ENCODE data around the gene ADGRV1.

The ADGRV1 gene

GRCh38 chr5:91065496-91065895 lies 506.9 kb downstream of the ADGRV1 start:
- H3K4me1 Mint-ChIP-seq (ENCODE audit: low read depth), result peaks cover 18% of the 10 kb centered on the region
- no peaks in the 10 kb centered on the region for H3K9me3 Mint-ChIP-seq
- H3K27me3 Mint-ChIP-seq, result no peaks in the 10 kb centered on the region
- H3K4me3 Mint-ChIP-seq, result no peak overlapping the region
- no peak overlapping the region for H3K27ac Mint-ChIP-seq
- intact Hi-C loops (cut with micrococcal nuclease), result no loop called here
- no peaks in the 10 kb centered on the region for H3K36me3 Mint-ChIP-seq (ENCODE audit: low read depth)

GRCh38 chr5:91069364-91069763 lies 510.8 kb downstream of the ADGRV1 start:
- Mint-ChIP-seq H3K4me3 (no peak overlapping the region), H3K27ac (no peak overlapping the region), H3K36me3 (ENCODE audit: low read depth) (no peaks in the 10 kb centered on the region), H3K9me3 (no peaks in the 10 kb centered on the region), H3K4me1 (ENCODE audit: low read depth) (peaks cover 12% of the 10 kb centered on the region), H3K27me3 (no peaks in the 10 kb centered on the region)
- intact Hi-C loops (cut with micrococcal nuclease), result no loop called here

GRCh38 chr5:91070761-91071550 lies 512.4 kb downstream of the ADGRV1 start:
- H3K36me3 Mint-ChIP-seq (ENCODE audit: low read depth), result no peaks in the 10 kb centered on the region
- H3K27ac Mint-ChIP-seq, result no peak overlapping the region

GRCh38 chr5:91072881-91073280 lies 514.3 kb downstream of the ADGRV1 start:
- Mint-ChIP-seq H3K4me3 (no peak overlapping the region), H3K36me3 (ENCODE audit: low read depth) (no peaks in the 10 kb centered on the region), H3K9me3 (no peaks in the 10 kb centered on the region), H3K27ac (no peak overlapping the region), H3K4me1 (ENCODE audit: low read depth) (peaks cover 5% of the 10 kb centered on the region), H3K27me3 (no peaks in the 10 kb centered on the region)
- intact Hi-C loops (cut with micrococcal nuclease), result no loop called here

More at GRCh38 chr5:91070761-91071550, 512.4 kb downstream of the ADGRV1 start:
- Mint-ChIP-seq H3K9me3 (no peaks in the 10 kb centered on the region), H3K4me1 (ENCODE audit: low read depth) (peaks cover 8% of the 10 kb centered on the region), H3K27me3 (no peaks in the 10 kb centered on the region), H3K4me3 (no peak overlapping the region)
- intact Hi-C loops (cut with micrococcal nuclease), result no loop called here

GRCh38 chr5:91074615-91075014 lies 516.0 kb downstream of the ADGRV1 start:
- Mint-ChIP-seq H3K4me1 (ENCODE audit: low read depth) (peaks cover 5% of the 10 kb centered on the region), H3K36me3 (ENCODE audit: low read depth) (no peaks in the 10 kb centered on the region), H3K27me3 (no peaks in the 10 kb centered on the region), H3K9me3 (no peaks in the 10 kb centered on the region), H3K4me3 (no peak overlapping the region), H3K27ac (no peak overlapping the region)
- intact Hi-C loops (cut with micrococcal nuclease), result no loop called here

- Mint-ChIP-seq H3K9me3 (no peaks in the 10 kb centered on the region), H3K27me3 (no peaks in the 10 kb centered on the region), H3K4me3 (no peak overlapping the region), H3K4me1 (ENCODE audit: low read depth) (peaks cover 4% of the 10 kb centered on the region), H3K27ac (no peak overlapping the region), H3K36me3 (ENCODE audit: low read depth) (no peaks in the 10 kb centered on the region)
- intact Hi-C loops (cut with micrococcal nuclease), result no loop called here
Observed at GRCh38 chr5:91076138-91076537, 517.5 kb downstream of the ADGRV1 start.

GRCh38 chr5:91077623-91078022 lies 519.0 kb downstream of the ADGRV1 start:
- Mint-ChIP-seq H3K4me1 (ENCODE audit: low read depth) (no peaks in the 10 kb centered on the region), H3K9me3 (no peaks in the 10 kb centered on the region), H3K27me3 (no peaks in the 10 kb centered on the region), H3K4me3 (no peak overlapping the region), H3K36me3 (ENCODE audit: low read depth) (no peaks in the 10 kb centered on the region), H3K27ac (no peak overlapping the region)
- intact Hi-C loops (cut with micrococcal nuclease), result no loop called here

GRCh38 chr5:91079037-91079436 lies 520.4 kb downstream of the ADGRV1 start:
- H3K27ac Mint-ChIP-seq, result no peak overlapping the region
- H3K4me3 Mint-ChIP-seq, result no peak overlapping the region
- H3K27me3 Mint-ChIP-seq, result no peaks in the 10 kb centered on the region
- no peaks in the 10 kb centered on the region for H3K4me1 Mint-ChIP-seq (ENCODE audit: low read depth)
- H3K9me3 Mint-ChIP-seq, result no peaks in the 10 kb centered on the region
- intact Hi-C loops (cut with micrococcal nuclease), result no loop called here
- H3K36me3 Mint-ChIP-seq (ENCODE audit: low read depth), result no peaks in the 10 kb centered on the region

GRCh38 chr5:91089758-91090157 lies 531.2 kb downstream of the ADGRV1 start:
- Mint-ChIP-seq H3K27ac (no peak overlapping the region), H3K36me3 (ENCODE audit: low read depth) (no peaks in the 10 kb centered on the region), H3K27me3 (no peaks in the 10 kb centered on the region), H3K4me1 (ENCODE audit: low read depth) (no peaks in the 10 kb centered on the region), H3K4me3 (no peak overlapping the region), H3K9me3 (no peaks in the 10 kb centered on the region)
- intact Hi-C loops (cut with micrococcal nuclease), result no loop called here

- H3K4me3 Mint-ChIP-seq, result no peak overlapping the region
- H3K27me3 Mint-ChIP-seq, result no peaks in the 10 kb centered on the region
- no peaks in the 10 kb centered on the region for H3K9me3 Mint-ChIP-seq
- H3K27ac Mint-ChIP-seq, result no peak overlapping the region
- H3K4me1 Mint-ChIP-seq (ENCODE audit: low read depth), result no peaks in the 10 kb centered on the region
- intact Hi-C loops (cut with micrococcal nuclease), result no loop called here
- H3K36me3 Mint-ChIP-seq (ENCODE audit: low read depth), result no peaks in the 10 kb centered on the region
Observed at GRCh38 chr5:91090995-91091394, 532.4 kb downstream of the ADGRV1 start.

GRCh38 chr5:91091471-91092234 lies 533.1 kb downstream of the ADGRV1 start:
- intact Hi-C loops (cut with micrococcal nuclease), result no loop called here
- H3K36me3 Mint-ChIP-seq (ENCODE audit: low read depth), result no peaks in the 10 kb centered on the region
- H3K4me1 Mint-ChIP-seq (ENCODE audit: low read depth), result no peaks in the 10 kb centered on the region

GRCh38 chr5:91092859-91093783 lies 534.5 kb downstream of the ADGRV1 start:
- Mint-ChIP-seq H3K27me3 (no peaks in the 10 kb centered on the region), H3K9me3 (no peaks in the 10 kb centered on the region), H3K27ac (no peak overlapping the region), H3K4me1 (ENCODE audit: low read depth) (no peaks in the 10 kb centered on the region), H3K4me3 (no peak overlapping the region), H3K36me3 (ENCODE audit: low read depth) (no peaks in the 10 kb centered on the region)
- intact Hi-C loops (cut with micrococcal nuclease), result no loop called here

More at GRCh38 chr5:91091471-91092234, 533.1 kb downstream of the ADGRV1 start:
- Mint-ChIP-seq H3K4me3 (no peak overlapping the region), H3K9me3 (no peaks in the 10 kb centered on the region), H3K27ac (no peak overlapping the region), H3K27me3 (no peaks in the 10 kb centered on the region)

GRCh38 chr5:91095313-91095712 lies 536.7 kb downstream of the ADGRV1 start:
- Mint-ChIP-seq H3K27me3 (no peaks in the 10 kb centered on the region), H3K9me3 (no peaks in the 10 kb centered on the region), H3K4me3 (no peak overlapping the region), H3K27ac (no peak overlapping the region), H3K36me3 (ENCODE audit: low read depth) (no peaks in the 10 kb centered on the region), H3K4me1 (ENCODE audit: low read depth) (no peaks in the 10 kb centered on the region)
- intact Hi-C loops (cut with micrococcal nuclease), result no loop called here

All from dendritic cell treated with granulocyte-macrophage colony-stimulating factor and Interleukin-4, amounts not matched to agents 40 ng/mL and 50 ng/mL, for 4 days (primary cell).